ENCODE measurements around the gene RBMS3.

DNA sequence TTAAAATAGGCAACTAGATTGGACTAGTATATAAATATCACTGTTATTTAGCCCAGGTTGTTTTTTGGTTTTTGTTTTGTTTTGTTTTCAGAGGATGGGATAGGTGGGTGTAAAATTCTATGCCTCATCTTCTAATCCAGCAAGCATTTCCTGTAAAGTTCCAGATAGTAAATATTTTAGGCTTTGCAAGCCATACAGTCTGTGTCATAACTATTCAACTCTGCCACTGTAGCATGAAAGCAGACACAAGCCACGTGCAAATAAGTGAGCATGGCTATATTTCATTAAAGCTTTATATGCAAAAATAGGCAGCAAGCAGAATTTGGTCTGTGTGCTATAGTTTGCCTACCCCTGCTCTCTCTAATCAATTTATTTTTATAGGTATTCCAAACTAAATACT is 668.3 kb downstream of the RBMS3 start:
- TF ChIP-seq CTCF (IDR thresholded peaks at IDR 0.05) = no peak
- TF ChIP-seq EZH2 (IDR thresholded peaks at IDR 0.05) = no peak
- TF ChIP-seq EZH2phosphoT487 (IDR thresholded peaks at IDR 0.05) = no peak
